Measurements from ENCODE around the gene SLC30A9. TPM values are rescaled to one million over a fixed set of nuclear protein-coding genes. Genes with fewer than 3 reads are reported as not detected.

SLC30A9 gene
- total and polyA plus RNA-seq, 10 of the 15 experiments (the other 5 are each of a cell fraction or from before 2014, with no cell fraction given): 12.1 to 75.9 (median 46.6) TPM

GRCh38 chr4:41981456-41981855, 8.9 kb upstream of the SLC30A9 start, which contains the start of gene DCAF4L1 (continued):
- TF ChIP-seq, protein P1, sequence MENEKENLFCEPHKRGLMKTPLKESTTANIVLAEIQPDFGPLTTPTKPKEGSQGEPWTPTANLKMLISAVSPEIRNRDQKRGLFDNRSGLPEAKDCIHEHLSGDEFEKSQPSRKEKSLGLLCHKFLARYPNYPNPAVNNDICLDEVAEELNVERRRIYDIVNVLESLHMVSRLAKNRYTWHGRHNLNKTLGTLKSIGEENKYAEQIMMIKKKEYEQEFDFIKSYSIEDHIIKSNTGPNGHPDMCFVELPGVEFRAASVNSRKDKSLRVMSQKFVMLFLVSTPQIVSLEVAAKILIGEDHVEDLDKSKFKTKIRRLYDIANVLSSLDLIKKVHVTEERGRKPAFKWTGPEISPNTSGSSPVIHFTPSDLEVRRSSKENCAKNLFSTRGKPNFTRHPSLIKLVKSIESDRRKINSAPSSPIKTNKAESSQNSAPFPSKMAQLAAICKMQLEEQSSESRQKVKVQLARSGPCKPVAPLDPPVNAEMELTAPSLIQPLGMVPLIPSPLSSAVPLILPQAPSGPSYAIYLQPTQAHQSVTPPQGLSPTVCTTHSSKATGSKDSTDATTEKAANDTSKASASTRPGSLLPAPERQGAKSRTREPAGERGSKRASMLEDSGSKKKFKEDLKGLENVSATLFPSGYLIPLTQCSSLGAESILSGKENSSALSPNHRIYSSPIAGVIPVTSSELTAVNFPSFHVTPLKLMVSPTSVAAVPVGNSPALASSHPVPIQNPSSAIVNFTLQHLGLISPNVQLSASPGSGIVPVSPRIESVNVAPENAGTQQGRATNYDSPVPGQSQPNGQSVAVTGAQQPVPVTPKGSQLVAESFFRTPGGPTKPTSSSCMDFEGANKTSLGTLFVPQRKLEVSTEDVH (IDR thresholded peaks at IDR 0.05; ENCODE audit: low read depth, partially characterized antibody): no peak
- no peak for TF ChIP-seq POLR2AphosphoS5 (IDR thresholded peaks at IDR 0.05; ENCODE audit: low read length)
- no peak for TF ChIP-seq NRF1 (conservative IDR thresholded peaks at IDR 0.05; ENCODE audit: low read depth, low read length)
- TF ChIP-seq SMARCA5 (IDR thresholded peaks at IDR 0.05): no peak

DNA sequence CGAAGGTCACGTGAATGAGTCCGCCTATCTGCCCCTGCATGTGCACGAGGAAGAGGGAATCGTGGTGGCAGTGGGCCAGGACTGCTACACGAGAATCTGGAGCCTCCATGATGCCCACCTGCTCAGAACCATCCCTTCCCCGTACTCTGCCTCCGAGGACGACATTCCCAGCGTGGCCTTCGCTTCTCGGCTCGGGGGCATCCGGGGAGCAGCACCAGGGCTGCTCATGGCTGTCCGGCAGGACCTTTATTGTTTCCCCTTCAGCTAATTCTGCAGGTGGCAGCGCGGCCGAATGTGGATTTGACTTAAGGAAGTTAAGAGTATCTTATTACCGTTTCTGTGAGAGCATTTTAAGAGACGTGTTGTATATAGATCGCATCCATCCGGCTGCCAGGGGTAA, 7.6 kb upstream of the SLC30A9 start:
- intact Hi-C loops (cut with micrococcal nuclease; ENCODE audit: unreplicated experiment) (no loop called here), in situ Hi-C loops (cut with MboI) (no loop called here)
- ChIA-PET RAD21 (ENCODE audit: unreplicated experiment) (no interaction called here), CTCF (no interaction called here), SMC1A (ENCODE audit: uncharacterized antibody, unreplicated experiment) (no interaction called here), POLR2A (no interaction called here)
- no peak for TF ChIP-seq MEF2A (IDR thresholded peaks at IDR 0.05; ENCODE audit: insufficient read depth, low read depth, low read length)
- TF ChIP-seq ZBED1 (IDR thresholded peaks at IDR 0.05; ENCODE audit: borderline replicate concordance): no peak
- TF ChIP-seq ZZZ3 (IDR thresholded peaks at IDR 0.05; ENCODE audit: control insufficient read depth, insufficient read length, low read depth): no peak
- no peak for TF ChIP-seq PAX8 (IDR thresholded peaks at IDR 0.05)
- TF ChIP-seq, protein P2, sequence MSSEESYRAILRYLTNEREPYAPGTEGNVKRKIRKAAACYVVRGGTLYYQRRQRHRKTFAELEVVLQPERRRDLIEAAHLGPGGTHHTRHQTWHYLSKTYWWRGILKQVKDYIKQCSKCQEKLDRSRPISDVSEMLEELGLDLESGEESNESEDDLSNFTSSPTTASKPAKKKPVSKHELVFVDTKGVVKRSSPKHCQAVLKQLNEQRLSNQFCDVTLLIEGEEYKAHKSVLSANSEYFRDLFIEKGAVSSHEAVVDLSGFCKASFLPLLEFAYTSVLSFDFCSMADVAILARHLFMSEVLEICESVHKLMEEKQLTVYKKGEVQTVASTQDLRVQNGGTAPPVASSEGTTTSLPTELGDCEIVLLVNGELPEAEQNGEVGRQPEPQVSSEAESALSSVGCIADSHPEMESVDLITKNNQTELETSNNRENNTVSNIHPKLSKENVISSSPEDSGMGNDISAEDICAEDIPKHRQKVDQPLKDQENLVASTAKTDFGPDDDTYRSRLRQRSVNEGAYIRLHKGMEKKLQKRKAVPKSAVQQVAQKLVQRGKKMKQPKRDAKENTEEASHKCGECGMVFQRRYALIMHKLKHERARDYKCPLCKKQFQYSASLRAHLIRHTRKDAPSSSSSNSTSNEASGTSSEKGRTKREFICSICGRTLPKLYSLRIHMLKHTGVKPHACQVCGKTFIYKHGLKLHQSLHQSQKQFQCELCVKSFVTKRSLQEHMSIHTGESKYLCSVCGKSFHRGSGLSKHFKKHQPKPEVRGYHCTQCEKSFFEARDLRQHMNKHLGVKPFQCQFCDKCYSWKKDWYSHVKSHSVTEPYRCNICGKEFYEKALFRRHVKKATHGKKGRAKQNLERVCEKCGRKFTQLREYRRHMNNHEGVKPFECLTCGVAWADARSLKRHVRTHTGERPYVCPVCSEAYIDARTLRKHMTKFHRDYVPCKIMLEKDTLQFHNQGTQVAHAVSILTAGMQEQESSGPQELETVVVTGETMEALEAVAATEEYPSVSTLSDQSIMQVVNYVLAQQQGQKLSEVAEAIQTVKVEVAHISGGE (CRISPR knock-in tag; IDR thresholded peaks at IDR 0.05): no peak
- TF ChIP-seq RAD21 (IDR thresholded peaks at IDR 0.05; ENCODE audit: insufficient read depth, low read depth, low read length): no peak
- TF ChIP-seq CHD2 (IDR thresholded peaks at IDR 0.05; ENCODE audit: borderline replicate concordance, low read depth, low read length): no peak
- no peak for TF ChIP-seq SPI1 (IDR thresholded peaks at IDR 0.05; ENCODE audit: borderline replicate concordance, insufficient read depth, low read depth, low read length)
- no peak for TF ChIP-seq NFYB (IDR thresholded peaks at IDR 0.05; ENCODE audit: insufficient read depth, low read depth, low read length)
- TF ChIP-seq TCF7 (IDR thresholded peaks at IDR 0.05; ENCODE audit: borderline replicate concordance): no peak
- no peak for TF ChIP-seq BCLAF1 (IDR thresholded peaks at IDR 0.05)
- Histone ChIP-seq H3K4me1 (ENCODE audit: control insufficient read depth, insufficient read depth, low read length) (no peaks in the 10 kb centered on the region), H3K79me2 (ENCODE audit: control insufficient read depth, insufficient read depth, low read length) (no peaks in the 10 kb centered on the region), H3K4me3 (no peak overlapping the region), H2AFZ (ENCODE audit: control insufficient read depth, low read depth, low read length) (no peak overlapping the region), H3K36me3 (ENCODE audit: control insufficient read depth in 2 of 2, insufficient read depth in 2 of 2, low read length in 1 of 2) (no peaks in the 10 kb centered on the region), H3K9me3 (replicated peaks; ENCODE audit: control insufficient read depth, insufficient read depth, low read length) (no peaks in the 10 kb centered on the region), H3K27me3 (replicated peaks in 1 of 2; ENCODE audit: control insufficient read depth in 2 of 2, insufficient read depth in 2 of 2, low read length in 1 of 2) (no peaks in the 10 kb centered on the region), H3K9ac (ENCODE audit: control insufficient read depth, insufficient read depth, low read length) (no peak overlapping the region), H3K27ac (ENCODE audit: control insufficient read depth, insufficient read depth) (no peak overlapping the region), H4K20me1 (ENCODE audit: control insufficient read depth, insufficient read depth) (no peaks in the 10 kb centered on the region), H3K4me2 (ENCODE audit: control insufficient read depth, insufficient read depth) (no peak overlapping the region)
- no TSS peak for BruUV-seq (replicated peaks)
- ATAC-seq: no peak
- FAIRE-seq: no peak
- 85% methylated on average over 21 of the region's 22 CpGs for WGBS (ENCODE audit: insufficient coverage, insufficient replicate concordance, low lambda C conversion rate, missing lambda C conversion rate)
- no peak for DNase-seq (ENCODE audit: low read depth, low spot score)
